ENCODE measurements around the gene RXRA.

DNA sequence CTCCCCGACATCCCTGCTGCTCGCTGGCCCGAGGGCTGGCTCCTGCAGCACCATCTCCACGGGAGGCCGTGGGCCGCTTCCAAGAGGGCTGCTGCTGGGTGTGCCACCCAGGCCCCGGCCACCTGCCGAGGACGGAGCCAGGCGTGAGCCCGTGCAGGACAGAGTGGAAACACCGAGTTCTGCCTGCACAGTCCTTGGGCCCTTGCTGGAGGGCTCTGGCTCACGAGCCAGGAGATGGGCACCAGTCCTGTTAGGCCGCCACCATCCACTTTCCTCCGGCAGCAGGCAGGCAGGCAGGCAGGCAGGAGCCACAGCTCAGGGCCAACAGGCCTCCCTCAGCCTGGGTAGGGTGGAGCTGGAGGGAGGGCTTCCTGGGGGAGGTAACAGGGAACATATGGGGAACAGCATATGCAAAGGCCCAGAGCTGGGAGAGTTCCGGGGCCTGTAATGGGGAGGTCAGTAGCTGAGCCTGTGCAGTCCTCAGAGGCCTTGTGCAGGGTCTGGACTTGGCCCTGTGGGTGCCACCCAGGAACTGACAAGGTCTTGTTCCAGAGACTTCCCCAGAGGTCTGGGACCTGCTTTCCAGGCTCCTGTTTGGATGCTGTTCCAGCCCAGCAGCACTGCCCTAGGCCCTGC, 31.9 kb downstream of the RXRA start:
- no peak for TF ChIP-seq CTCF (IDR thresholded peaks at IDR 0.05)
- TF ChIP-seq EP300 (IDR thresholded peaks at IDR 0.05): no peak
- no peak for TF ChIP-seq POLR2A (IDR thresholded peaks at IDR 0.05)

Data from tibial nerve (tissue), 4 donors.